ENCODE data around the gene SERPINA4. TPM values are rescaled to one million over a fixed set of nuclear protein-coding genes. Genes with fewer than 3 reads are reported as not detected.

Gene SERPINA4
- total and polyA plus RNA-seq, 9 of the 15 experiments (the other 6 are each of a cell fraction or from before 2014, with no cell fraction given), result not detected

- Histone ChIP-seq H3K9me3 (replicated peaks; ENCODE audit: control insufficient read depth, insufficient read depth, low read depth, low read length) (no peaks in the 10 kb centered on the region), H3K4me2 (ENCODE audit: insufficient read depth, low read length) (no peak overlapping the region), H3K4me3 (no peak overlapping the region), H3K27me3 (ENCODE audit: control insufficient read depth in 2 of 2, insufficient read depth in 2 of 2, low read length in 2 of 2) (peaks cover 0 to 6% of the 10 kb centered on the region in 2 experiments; a peak in 2 of 5 replicates), H3K27ac (ENCODE audit: extremely low read depth, low read depth, low read length) (no peak overlapping the region), H3K36me3 (ENCODE audit: control insufficient read depth, insufficient read depth, low read length) (no peaks in the 10 kb centered on the region), H4K20me1 (replicated peaks; ENCODE audit: control insufficient read depth, insufficient read depth, low read length) (no peaks in the 10 kb centered on the region), H2AFZ (ENCODE audit: low read depth, low read length) (no peak overlapping the region), H3K9ac (ENCODE audit: insufficient read depth in 1 of 2, low read depth in 2 of 2, low read length in 2 of 2) (no peak overlapping the region), H3K4me1 (replicated peaks in 1 of 2; ENCODE audit: control insufficient read depth in 2 of 2, insufficient read depth in 2 of 2, low read length in 2 of 2) (no peaks in the 10 kb centered on the region), H3K79me2 (ENCODE audit: control insufficient read depth, insufficient read depth, low read length) (no peaks in the 10 kb centered on the region), H3K9me1 (ENCODE audit: control insufficient read depth, insufficient read depth, low read length) (no peaks in the 10 kb centered on the region)
- no peak for ATAC-seq
- BruUV-seq (replicated peaks), result no TSS peak
- in situ Hi-C loops (cut with MboI), result no loop called here
- FAIRE-seq, result no peak
- POLR2A ChIA-PET, result no interaction called here
- DNase-seq (ENCODE audit: extremely low read depth in 1 of 4, low spot score in 3 of 4), result no peak
- TF ChIP-seq E4F1 (CRISPR knock-in tag; IDR thresholded peaks at IDR 0.05; ENCODE audit: borderline replicate concordance), result no peak
- TF ChIP-seq RBM25 (IDR thresholded peaks at IDR 0.05; ENCODE audit: low read depth, low read length, severe bottlenecking), result peak; percentile 29
- WGBS (ENCODE audit: insufficient coverage, low coverage, missing lambda C conversion rate), result 1% methylated on average over 7 of the region's 9 CpGs
- intact Hi-C loops (cut with micrococcal nuclease), result no loop called here
- CTCF ChIA-PET (ENCODE audit: low intra/inter-chr PET ratio), result no interaction called here
These were observed 19.8 kb upstream of the SERPINA4 start for GRCh38 chr14:94541234-94541975.
